ENCODE measurements around the gene ATP13A4.

ATP13A4 gene

DNA sequence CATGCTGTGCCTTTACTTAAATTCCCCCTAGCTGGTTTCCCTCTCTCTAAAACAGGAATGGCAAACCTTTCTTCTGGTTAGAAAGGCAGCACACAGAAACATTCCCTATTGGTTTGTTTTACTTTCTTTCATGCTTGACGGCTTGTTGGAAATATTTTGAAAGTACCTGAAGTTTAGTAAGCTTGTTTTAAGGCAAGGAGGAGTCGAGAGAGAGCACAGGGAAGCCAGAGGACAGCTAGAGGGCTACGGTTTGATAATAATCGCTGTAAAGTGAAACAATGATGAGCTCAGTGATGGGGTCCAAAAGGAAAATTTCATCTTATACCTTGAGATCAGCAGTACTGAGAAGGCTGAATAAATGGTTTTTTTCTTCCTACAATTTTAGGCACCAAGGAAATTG lies 64.1 kb downstream of the ATP13A4 start:
- no peak for DNase-seq

DNA sequence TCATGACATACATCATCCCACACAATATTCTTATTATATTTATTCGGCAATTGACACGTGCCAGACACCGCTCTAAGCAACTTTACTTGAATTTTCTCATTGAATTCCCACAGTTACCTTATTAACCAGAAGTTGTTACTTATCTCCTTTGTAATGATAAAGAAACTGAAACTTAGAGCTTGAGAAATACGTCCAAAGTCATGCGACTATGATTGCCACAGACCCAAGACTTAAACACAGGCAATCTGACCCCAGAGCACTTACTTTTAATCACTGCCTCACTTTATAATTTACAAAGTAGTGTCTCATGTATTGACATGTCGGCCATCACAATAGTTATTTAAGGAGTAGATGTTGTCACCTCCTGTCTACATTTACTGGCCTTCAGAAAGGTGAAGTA lies 64.7 kb downstream of the ATP13A4 start:
- DNase-seq: no peak

DNA sequence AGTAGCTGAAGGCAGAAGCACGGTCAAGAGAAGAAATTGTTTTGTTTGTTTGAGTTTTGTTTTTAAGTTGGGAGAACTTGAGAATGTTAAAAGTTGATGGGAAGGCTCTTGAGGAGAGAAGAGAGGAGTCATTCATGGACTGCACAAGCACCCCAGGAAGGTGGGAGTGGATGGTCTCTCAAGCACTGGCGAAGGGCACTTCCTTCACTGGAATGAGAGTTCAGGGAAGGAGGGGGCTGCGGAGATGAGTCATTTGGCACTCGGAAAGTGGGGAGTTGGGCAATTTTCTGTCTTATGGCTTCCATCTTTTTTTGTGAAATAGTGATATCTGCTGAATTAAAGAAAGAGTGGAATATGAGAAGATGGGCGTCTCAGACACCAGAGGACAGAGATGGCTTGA lies 66.0 kb downstream of the ATP13A4 start:
- DNase-seq: no peak

DNA sequence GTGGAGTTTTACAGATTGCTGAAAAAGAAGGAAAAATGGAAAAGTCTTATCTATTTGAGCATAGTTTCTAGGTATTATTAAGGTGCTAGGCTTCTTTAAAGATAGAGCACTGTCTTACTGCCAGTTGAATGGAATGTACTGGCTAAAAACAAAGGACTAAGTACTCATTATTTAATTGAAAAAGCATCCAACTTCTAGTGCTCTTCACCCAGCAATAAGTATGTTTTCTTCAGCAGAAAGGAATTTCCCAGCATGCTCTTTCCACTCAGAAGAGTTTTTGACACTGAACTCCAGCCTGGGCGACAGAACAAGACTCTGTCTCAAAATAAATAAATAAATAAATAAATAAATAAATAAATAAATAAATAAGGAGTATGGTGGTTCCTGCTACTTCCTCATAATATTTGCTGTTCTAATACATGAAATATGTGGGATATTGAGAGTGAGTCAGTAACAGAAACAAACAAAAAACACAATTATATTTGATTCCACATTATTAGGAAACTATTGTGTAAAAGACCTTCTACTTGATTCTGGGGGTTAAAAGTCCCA lies 70.6 kb downstream of the ATP13A4 start:
- DNase-seq: no peak

DNA sequence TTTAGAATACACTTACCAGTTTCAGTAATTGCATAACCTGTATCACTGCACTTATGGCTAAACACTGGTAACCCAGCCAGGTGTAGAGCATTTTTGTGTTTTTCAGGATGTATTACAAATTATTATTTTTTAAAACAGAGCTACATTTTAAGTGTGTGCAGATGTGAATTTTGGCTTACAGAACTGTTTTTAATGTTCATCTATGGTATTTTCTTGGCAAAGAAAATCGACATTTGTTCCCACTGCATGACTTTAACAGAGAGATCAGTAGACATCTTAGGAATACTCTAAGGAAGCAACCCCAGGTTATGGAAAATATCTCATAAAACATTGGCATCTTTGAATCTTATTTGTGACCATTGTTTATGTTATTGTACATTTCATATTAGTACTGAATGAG lies 73.3 kb downstream of the ATP13A4 start:
- DNase-seq: no peak

DNA sequence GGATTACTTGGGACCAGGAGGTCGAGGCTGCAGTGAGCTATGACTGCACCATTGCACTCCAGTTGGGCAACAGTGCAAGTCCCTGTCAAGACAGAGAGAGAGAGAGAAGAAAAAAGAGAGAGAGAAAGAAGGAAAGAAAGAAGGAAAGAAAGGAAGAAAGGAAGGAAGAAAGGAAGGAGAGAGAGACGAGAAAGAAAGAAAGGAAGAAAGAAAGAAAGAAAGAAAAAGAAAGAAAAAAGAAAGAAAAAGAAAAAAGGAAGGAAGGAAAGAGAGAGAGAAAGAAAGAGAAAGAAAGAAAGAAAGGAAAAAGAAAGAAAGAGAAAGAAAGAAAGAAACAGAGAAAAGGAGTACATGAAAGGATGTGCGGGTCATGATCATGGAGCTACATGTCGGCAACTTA lies 80.2 kb downstream of the ATP13A4 start:
- DNase-seq: no peak

DNA sequence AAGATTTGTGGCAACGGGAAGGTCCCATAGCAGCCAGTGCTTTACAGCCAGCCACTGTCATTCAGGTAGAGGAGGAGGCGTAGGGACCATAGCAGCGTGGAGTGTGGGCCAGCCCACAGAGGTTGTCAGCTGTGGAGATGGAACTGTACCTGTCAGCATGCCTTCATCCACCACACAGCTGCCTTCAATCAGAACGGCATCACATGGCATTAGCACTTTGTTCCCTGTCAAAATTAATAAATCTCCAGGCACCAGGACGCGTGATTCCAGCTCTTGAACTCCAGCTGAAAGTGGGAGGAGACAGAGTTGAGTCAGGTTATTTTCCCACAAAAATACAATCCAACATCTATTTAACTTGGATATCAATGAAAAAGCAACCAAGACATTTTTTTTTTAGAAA lies 84.0 kb downstream of the ATP13A4 start:
- no peak for DNase-seq

DNA sequence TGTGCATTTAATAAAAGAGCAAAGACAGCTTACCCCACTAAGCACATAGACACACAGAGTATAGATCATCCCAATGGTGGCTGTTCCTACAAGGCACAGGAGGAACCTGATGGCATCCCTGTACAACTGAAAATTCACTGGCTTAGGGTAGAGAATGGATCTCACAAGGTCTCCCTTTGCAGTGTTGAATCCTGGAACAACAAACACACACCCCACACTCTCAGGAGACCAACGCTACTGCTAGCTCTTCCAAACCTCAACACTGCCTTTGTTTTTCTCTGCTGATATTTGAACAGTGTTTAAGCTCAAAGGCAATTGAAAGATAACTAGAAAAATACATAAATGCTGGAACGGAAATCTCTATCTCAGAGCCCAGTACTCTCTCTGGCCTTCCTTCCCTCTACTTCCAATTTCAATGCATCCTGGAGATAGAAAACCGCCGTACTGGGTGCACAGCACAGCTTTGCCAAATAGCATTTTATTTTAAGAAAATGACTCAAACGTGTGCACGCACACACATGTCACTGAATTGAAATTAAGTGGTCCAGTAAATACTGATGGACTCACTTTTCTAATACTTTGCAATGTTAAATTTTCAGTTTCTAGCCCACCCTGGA lies 88.6 kb downstream of the ATP13A4 start:
- DNase-seq: no peak

DNA sequence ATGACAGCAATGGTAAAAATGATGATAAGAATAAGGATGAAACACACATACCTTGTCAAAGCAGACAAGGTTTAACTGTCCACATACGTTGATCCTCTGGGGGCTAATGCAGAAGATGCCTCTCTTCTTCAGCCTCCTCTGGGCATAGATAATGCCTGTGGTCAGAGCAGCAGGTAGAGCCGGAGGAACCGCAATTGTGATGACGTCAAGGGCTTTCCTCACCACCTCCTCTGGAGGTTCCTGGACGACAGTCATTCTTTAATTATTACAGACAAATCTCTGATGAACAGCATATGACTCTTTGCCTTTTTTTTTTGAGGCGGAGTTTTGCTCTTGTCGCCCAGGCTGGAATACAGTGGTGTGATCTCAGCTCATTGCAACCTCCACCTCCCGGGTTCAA lies 89.8 kb downstream of the ATP13A4 start:
- DNase-seq: no peak

DNA sequence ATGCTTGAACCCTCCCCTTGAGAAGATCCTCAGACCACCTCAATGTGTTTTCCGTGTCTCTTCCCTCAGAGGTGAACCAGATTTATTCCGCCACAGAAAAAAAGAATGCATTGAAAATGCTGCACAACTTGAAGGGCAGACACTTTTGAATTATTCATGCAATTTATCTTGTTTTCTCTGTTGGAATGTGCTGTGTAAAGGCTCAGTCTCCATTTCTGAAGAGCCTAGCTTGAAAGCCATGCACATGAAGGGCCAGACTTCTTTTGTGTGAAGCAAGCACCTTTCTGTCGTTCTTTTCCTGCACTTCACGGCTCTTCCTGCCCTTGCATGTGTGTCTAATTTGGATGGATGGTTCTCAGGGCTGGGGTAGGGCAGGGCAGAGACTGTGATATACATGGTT lies 97.2 kb downstream of the ATP13A4 start:
- no peak for DNase-seq

DNA sequence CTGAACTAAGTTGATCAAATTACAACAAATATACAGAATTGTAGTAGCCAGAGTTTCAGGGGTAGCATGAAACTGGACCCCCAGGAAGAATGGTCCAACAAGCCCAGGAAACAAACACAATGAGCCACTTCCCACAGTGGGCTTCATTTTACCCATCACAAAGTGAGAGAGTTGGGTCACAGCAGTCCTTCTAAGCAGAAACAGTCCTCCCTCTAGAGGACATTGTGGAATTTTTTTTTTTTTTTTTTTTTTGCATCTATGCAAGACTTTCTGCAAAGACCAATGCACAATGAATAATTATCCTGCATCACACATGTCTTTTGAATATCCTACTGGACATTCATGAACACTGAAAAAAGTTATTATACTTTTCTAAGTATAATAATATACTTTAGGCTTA lies 102.4 kb downstream of the ATP13A4 start:
- no peak for DNase-seq

DNA sequence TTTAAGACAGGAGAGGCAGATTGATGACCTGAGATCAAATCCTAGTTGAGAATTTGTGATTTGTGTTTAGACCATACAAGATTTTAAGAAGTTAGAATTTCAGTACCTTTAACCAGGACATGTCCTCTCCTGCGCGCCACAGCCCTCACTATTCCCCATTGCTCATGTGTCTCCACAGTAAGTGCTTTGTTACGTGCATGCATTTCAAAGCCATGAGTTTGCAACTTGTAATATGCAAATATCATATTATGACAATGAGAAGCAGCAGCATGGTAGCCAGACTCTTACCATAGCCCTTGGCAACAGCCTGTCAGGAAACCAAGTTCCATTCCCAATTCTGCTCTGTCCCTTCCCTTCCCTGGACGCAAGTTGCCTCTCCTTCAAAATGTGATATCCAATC lies 102.8 kb downstream of the ATP13A4 start:
- DNase-seq: no peak

DNA sequence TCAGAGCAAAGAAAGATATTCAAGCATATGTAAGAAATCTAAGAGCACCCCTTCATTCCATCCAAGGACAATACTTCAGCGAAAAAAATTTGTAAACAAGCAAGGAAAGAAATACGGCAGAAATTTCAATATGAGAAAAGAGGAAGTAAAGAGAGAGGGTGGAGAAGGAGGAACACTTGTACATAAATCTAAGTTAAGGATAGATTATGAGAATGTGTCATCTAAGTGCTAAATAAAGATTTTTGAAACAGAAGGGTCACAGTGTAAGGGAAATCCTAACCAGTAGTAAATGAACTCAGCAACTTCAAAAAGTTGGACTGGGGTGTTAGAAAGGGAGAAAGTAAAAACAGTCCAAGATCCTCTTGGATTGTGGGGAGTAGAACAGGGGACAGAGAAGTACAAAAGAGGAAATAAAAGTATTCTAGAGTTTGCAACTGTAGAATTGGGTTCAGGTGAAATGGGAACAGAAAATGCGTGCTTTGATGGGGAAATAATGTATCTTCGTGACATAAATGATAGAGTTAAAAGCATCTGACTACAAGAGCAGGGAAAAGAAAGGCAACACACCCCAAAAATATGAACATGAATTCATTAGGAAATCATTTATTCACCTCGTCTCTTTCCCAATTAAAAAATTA lies 107.6 kb downstream of the ATP13A4 start:
- no peak for DNase-seq

DNA sequence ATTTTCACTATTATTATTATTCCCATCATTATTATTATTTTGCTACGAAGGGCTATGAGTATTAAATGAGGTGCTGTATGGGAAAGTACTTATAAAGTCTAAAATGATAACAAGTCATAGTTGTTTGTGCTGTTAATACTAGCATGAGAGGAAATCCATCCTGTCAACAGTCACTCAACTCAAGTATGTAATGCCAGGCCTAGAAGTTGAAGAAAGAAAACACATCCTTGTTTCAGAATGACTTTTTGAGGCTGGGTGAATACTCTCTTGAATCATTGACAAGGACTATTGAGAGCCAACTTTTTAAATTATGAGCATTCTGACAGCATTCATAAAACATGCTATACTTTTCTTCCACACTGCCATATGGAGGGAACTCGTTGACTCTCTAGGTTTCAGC lies 115.3 kb downstream of the ATP13A4 start:
- DNase-seq: no peak

DNA sequence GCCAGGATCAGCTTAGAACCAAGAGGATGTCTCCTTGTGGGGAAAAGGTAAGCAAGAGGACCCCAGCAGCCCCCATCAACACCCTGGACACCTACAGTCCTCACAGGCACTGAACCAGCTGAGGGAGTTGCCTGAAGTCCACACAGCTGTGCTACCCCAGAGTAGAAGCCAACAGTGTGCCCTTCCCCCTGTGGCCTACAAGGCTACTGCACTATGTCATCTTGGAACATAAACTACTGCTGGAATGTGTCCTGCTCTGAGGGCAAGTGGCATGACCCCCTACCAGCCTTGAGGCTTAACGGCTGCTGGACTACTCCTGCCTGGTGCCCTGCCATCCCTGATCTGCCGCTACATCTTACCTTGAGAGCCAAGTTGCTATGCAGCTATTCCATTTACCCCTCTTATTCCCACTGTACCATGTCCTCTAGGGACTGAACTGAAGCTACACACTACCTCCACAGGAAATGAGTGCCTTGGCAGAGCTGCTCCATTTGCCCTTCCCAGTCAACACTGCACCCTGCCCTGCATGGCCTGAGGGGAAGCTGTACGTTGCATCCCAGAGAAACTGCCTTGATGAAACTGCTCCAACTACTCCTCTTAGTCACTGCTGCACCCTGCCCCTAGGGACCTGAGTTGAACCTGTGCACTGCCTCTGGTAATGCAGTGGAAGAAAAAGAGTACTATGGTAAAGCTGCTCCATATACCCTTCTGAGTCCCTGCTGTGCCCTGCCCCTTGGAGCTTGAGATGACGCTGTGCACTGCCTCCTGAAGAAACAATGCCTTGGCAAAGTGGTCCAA lies 135.9 kb downstream of the ATP13A4 start:
- no peak for DNase-seq

DNA sequence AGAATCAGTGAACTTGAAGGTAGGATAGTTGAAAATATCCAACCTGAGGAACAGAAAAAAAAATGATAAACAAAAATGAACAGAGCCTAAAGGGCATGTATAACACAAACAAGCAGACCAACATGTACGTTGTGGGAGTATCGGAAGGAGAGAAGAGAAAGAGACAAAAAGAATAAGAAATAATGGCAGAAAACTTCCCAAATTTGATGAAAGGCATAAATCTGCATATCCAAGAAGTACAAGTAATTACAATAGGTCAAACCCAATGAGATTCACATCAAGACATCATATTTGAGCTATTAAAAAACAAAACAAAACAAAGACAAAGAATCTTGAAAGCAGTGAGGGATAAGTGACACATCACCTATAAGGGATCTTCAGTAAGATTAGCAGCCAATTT lies 138.1 kb downstream of the ATP13A4 start:
- no peak for DNase-seq

DNA sequence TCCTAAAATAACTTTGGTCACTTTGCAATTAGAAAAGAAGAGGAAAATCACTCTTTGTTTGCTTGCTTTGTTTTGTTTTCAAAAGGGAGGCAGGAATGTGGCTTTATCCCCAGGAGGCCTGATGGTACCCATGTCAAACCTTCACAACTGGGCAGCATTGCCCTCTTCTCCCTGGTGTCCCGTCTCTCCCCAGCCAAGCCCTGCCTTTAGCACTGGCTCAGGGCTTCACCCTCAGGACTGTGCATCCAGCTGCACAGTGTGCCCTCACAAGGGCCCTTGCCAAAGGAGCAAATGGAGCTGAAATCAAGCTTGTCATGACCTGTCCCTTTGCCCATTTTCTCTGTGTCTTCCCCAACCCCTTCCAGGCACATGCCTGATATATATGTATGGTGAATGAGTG lies 147.0 kb downstream of the ATP13A4 start:
- DNase-seq: no peak

DNA sequence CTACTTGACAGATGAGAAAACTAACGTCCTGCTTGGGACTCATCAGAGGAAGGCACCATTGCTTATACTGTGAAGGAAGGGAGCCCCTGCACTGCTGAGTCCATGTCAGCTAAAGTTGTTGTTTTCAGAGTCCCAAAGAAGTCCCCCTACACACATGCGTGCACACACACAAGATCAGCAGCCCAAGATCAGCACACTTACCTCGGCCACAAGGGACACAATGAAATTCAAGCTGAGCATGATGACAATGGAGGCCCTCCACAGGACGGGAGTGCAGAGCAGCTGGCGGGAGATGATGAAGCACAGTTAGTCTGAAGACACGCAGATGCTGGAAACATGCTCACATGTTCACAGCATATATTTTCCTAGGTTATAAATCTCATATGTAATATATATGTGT lies 147.6 kb downstream of the ATP13A4 start:
- no peak for DNase-seq

DNA sequence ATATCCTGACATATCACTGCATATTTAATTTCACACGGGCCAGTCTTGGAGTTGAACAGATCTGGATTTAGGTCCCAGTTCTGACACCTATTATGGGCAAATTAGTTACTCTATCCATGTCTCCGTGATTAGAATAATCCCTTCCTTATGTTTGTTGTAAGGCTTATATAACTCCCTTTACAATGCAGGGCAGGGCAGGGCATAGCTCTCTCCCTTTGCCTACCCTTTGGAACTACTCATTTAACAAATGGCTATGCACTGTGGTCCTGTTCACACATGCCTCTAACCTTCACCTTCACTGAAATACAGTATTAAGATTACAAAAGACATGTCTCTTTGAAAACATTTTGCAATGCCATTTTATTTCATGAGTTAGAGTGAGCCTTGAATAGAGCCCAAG lies 151.4 kb downstream of the ATP13A4 start:
- no peak for DNase-seq

DNA sequence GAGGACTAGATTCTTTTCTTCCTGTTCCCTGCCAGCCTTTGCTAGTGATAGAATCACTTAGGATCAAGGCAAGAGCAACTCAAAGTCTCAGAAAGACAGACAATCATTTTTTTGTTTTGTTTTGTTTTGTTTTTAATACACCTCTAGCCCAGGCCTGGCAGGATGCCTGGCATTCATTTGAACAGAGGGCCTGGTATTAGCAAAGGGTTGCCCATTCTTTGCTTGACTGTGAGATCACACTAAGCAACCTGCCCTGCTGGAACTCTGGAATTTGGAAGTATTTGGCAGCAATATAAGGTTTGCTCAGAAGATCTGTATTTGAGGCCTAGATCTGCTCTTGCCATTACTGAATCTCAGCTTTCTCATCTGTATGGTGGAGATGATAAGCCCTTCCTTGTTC lies 154.4 kb downstream of the ATP13A4 start:
- DNase-seq: peak in 1 of 2 donors; percentile 13

DNA sequence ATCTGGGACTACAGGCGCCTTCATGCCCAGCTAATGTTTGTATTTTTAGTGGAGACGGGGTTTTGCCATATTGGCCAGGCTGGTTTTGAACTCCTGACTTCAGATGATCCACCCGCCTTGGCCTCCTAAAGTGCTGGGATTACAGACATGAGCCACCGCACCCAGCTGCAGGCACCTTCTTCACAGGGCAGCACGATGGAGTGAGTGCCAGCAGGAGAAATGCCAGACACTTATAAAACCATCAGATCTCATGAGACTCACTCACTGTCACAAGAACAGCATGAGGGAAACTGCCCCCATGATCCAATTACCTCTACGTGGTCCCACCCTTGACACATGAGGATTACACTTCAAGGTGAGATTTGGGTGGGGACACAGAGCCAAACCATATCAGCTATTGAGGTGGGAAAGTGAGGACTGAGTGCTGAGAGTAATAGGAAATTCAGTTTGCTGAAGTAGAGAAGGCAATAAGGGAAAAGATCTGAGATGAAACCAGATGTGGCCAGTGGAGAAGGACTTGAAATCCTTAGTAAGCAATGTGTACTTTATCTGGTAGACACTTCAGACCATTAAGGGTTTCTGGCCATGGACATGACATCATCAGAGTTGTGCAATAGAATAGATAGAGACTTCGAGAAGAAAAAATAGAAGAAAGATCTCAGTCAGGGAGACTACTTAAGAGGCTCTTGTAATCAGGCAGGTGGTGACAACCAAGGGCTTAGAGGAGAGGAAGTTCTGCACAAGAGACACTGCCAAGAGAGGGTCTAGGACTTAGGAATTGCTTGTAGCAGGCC lies 158.0 kb downstream of the ATP13A4 start:
- no peak for DNase-seq

DNA sequence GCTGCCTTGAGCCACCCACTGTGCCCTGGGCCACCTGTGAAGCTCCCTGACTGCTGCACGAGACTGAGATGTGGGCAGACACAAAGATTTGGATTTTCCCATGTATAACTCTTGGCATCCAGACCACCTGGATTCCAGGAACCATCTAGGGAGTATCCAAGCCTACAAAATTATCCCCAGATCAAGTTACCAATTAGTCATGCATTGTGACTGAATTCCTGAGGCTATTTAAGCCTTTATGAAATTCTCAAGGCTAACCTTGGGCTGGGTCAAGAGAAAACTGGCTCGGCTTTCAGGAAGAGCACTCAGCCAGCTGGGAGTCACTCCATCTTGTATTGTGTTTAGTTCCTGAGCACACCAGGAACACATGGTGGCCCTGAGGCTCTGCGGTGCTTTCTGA lies 162.8 kb downstream of the ATP13A4 start:
- DNase-seq: no peak

DNA sequence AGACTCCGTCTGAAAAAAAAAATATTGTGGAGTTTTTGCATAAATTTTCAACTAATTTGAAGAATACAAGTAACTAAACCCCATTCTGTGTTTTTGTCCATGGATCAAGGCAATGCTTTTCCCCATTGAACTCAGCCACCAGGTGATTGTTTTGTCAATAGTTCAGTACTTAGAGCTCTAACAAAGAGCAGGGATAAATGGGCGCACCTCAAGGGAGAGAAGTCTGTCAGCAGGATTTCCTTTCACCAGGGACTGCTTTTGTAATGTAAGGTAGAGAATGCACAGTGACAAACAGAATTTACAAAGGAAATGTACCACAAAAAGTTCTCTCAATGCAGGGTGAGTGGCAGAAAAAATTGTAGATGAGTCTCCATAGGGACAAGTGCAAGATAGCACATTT lies 165.4 kb downstream of the ATP13A4 start:
- DNase-seq: no peak

All from hippocampal formation (tissue), 2 donors.